ENCODE measurements around the gene SMG1. TPM values are rescaled to one million over a fixed set of nuclear protein-coding genes. Genes with fewer than 3 reads are reported as not detected.
"Not testable (repeated sequence)": the region's sequence is repeated elsewhere in the genome, so short reads cannot be mapped to it uniquely, and the experiment has no call there.

SMG1 gene
- total RNA-seq, 1 experiment from 2014 or later: 18.3 TPM

DNA sequence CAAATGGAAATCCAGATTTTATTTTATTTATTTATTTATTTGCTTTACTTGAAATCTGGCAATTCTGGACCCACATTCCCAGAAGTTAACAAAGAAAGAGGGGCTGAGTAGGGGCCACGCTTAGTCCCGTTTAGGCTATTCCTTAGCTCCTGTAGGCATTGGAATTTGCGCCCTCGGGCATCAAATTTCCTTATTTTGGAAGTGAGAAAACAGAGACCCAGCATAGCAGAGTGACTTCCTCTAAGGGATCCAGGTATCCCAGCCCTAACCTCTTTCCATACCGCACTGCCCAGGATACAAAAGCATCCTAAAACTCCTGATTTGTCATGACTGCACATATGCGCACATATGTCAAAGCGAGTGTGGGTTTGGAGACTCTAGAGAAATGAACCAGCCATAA is 19.0 kb upstream of the SMG1 start:
- no peaks in the 10 kb centered on the region for H3K27me3 ChIP-seq (ENCODE audit: control insufficient read depth, insufficient read depth, low read length)
- DNase-seq: no peak
- no peak overlapping the region for H3K4me3 ChIP-seq (ENCODE audit: insufficient read depth, low read depth, low read length)
- no peaks in the 10 kb centered on the region for H3K36me3 ChIP-seq (replicated peaks; ENCODE audit: control insufficient read depth, insufficient read depth, low read length)

DNA sequence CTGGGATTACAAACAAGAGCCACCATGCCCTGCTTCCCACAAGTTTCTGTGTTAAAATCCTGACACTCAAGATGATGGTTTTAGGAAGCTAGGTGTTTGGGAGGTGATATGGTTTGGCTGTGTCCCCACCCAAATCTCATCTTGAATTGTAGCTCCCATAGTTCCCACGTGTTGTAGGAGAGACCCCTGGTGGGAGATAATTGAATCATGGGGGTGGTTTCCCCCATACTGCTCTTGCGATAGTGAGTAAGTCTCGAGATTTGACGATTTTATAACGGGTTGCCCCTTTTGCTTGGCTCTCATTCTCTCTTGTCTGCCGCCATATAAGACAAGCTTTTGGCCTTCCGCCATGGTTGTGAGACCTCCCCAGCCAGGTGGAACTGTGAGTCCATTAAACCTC is 17.2 kb upstream of the SMG1 start:
- H3K27me3 ChIP-seq (ENCODE audit: control insufficient read depth, insufficient read depth, low read length): no peaks in the 10 kb centered on the region
- H3K36me3 ChIP-seq (replicated peaks; ENCODE audit: control insufficient read depth, insufficient read depth, low read length): no peaks in the 10 kb centered on the region
- no peak overlapping the region for H3K4me3 ChIP-seq (ENCODE audit: insufficient read depth, low read depth, low read length)

DNA sequence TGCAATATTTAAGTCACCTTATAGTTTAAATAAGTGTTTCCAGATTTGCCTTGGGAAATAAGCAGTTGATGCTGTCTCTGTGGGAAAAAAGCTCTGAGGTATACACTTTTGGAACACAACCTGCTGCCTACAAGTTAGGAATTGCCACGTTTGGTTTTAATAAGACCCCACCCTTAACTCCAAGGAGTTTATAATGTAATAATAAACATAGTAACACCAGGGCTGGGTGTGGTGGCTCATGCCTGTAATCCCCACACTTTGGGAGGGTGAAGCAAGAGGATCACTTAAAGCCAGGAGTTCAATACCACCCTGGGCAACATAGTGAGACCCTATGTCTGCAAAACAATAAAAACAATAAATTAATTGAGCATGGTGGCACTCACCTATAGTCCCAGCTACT is 15.9 kb upstream of the SMG1 start:
- H3K36me3 ChIP-seq (replicated peaks; ENCODE audit: control insufficient read depth, insufficient read depth, low read length): no peaks in the 10 kb centered on the region
- DNase-seq: no peak
- H3K27me3 ChIP-seq (ENCODE audit: control insufficient read depth, insufficient read depth, low read length): no peaks in the 10 kb centered on the region
- no peak overlapping the region for H3K4me3 ChIP-seq (ENCODE audit: insufficient read depth, low read depth, low read length)

More for the DNA sequence above, 17.2 kb upstream of the SMG1 start:
- DNase-seq: no peak

DNA sequence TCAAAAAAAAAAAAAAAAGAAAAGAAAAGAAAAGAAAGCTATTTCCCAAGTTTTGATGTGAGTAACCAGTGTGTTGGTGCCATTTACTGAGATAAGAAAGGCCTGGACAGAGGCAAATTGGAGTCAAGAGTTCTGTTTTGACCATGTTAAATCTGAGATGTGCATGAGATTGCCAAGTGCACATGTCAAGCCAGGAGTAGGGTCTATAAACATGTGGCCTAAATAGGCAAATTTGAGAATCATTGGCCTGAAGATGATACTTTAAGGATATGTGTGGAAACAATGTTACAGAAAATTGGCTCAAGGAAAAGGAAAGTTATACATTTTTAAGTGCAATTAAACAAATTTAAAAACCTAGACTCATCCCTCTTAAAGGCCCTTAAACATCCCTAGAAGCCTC is 15.3 kb upstream of the SMG1 start:
- Histone ChIP-seq H3K36me3 (replicated peaks; ENCODE audit: control insufficient read depth, insufficient read depth, low read length) (no peaks in the 10 kb centered on the region), H3K27me3 (ENCODE audit: control insufficient read depth, insufficient read depth, low read length) (no peaks in the 10 kb centered on the region), H3K4me3 (ENCODE audit: insufficient read depth, low read depth, low read length) (no peak overlapping the region)
- no peak for DNase-seq

DNA sequence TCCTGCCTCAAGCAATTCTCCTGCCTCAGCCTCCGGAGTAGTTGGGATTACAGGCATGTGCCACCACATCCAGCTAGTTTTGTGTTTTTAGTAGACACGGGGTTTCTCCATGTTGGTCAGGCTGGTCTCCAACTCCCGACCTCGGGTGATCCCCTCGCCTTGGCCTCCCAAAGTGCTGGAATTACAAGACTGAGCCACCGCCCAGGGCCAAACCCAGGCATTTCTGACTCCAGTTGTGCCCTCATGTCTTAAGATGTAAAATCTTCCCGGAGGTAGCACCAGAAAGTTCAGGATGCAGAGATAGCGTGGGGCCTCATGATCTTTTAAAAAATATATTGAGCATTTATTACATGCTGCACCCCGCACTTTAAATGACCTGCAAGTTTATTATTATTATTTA is 12.8 kb upstream of the SMG1 start:
- H3K4me3 ChIP-seq (ENCODE audit: insufficient read depth, low read depth, low read length): no peak overlapping the region
- no peaks in the 10 kb centered on the region for H3K27me3 ChIP-seq (ENCODE audit: control insufficient read depth, insufficient read depth, low read length)
- DNase-seq: no peak
- no peaks in the 10 kb centered on the region for H3K36me3 ChIP-seq (replicated peaks; ENCODE audit: control insufficient read depth, insufficient read depth, low read length)

DNA sequence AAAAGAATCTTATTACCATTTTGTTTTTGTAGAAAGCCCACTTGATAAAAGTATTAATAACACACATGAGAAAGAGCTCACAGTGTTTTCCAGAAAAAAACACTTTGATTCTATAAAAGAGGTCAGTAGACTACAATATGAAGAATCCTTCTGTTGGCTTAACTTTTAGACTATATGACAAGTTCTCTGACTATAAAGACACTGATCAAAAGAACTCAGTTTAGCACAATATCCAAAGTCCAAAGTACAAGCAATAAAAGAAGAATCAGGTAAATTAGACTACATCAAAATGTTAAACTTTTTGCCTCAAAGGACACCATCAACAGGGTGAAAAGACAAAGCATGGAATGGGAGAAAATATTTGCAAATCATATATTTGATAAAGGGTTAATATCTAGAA is 11.2 kb upstream of the SMG1 start:
- no peaks in the 10 kb centered on the region for H3K36me3 ChIP-seq (replicated peaks; ENCODE audit: control insufficient read depth, insufficient read depth, low read length)
- DNase-seq: no peak
- no peak overlapping the region for H3K4me3 ChIP-seq (ENCODE audit: insufficient read depth, low read depth, low read length)
- no peaks in the 10 kb centered on the region for H3K27me3 ChIP-seq (ENCODE audit: control insufficient read depth, insufficient read depth, low read length)

DNA sequence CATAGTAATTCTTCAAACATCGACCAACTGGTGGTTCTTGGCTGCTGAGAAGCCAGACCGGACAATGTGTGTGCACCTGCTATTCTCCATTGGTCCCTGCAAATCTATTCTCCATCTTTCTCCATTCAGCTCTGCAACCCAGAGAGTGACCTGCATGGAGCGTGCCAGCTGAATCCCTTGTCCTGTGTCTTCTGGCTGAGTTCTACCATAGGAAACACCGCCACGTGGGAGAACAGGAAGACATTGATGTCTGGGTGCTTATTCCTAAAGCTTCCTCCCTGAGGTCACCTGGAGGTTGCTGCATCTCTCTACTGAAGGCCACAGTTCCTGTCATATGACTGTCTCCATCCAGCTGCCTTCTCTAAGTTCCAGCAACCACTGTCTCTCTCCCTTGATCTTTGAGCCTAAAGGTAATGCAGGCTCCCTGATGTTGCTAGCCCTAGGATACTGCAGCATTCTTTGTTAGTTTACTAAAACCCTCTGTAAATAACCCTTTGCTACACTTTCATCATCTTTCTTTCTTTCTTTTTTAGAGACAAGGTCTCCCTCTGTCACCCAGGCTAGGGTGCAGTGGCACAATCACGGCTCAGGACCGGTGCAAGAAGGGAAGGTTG is 10.6 kb upstream of the SMG1 start:
- Histone ChIP-seq H3K36me3 (replicated peaks; ENCODE audit: control insufficient read depth, insufficient read depth, low read length) (no peaks in the 10 kb centered on the region), H3K27me3 (ENCODE audit: control insufficient read depth, insufficient read depth, low read length) (no peaks in the 10 kb centered on the region), H3K4me3 (ENCODE audit: insufficient read depth, low read depth, low read length) (no peak overlapping the region)
- no peak for DNase-seq

DNA sequence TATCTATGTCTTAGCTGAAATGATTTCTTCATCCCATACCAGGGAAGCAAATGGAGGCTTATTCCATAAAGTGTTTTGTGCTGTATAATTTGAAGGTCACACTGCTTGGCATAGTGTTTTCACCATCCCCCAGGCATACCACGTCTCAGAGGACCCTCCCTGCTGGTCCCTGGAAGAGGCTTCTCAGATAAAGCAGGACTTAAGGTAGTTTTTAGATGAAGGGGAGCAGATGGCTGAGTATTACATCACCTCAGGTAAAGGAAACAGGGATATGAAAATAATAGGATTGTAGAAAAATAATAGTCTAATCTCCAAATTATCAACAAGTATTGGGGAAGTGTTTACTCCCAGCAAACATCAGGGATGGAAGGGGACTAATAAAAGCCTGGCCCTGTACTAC is 7.3 kb upstream of the SMG1 start:
- DNase-seq: no peak
- H3K36me3 ChIP-seq (replicated peaks; ENCODE audit: control insufficient read depth, insufficient read depth, low read length): no peaks in the 10 kb centered on the region
- H3K27me3 ChIP-seq (ENCODE audit: control insufficient read depth, insufficient read depth, low read length): no peaks in the 10 kb centered on the region
- H3K4me3 ChIP-seq (ENCODE audit: insufficient read depth, low read depth, low read length): no peak overlapping the region

DNA sequence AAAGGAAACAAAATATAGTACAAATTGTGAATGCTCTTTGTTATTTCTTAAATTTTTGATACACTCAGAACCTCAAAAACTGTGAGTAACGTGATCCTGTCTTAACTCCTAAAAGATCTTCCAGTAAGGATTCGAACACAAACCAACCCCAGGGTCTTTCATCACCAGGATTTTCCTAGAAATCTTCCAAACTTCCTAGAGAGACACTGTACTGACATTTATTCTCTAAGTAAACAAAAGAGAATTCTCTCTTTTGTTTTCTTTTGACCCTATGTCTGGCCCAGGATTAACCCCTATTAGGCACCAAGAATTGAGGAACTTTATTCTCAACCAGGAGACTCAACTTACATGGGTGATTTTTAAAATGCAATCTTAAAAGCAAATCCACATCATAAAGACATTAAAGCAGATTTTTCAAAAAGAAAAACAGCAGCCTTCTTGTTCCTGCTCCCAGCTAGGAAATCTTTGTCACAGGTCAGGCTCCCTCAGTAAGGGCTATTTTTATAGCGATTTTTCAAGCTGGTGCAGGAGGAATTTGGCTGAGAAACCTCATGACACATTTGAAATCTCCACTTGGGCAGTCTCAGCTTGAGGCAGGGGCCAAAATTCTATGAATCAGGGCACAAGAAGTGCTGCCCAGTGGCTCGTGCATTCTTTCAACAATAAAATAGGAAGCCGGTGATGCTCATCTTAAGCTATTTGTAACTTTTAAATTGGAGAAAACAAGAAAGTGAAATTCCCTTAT is 6.2 kb upstream of the SMG1 start:
- H3K4me3 ChIP-seq (ENCODE audit: insufficient read depth, low read depth, low read length): no peak overlapping the region
- no peaks in the 10 kb centered on the region for H3K27me3 ChIP-seq (ENCODE audit: control insufficient read depth, insufficient read depth, low read length)
- no peaks in the 10 kb centered on the region for H3K36me3 ChIP-seq (replicated peaks; ENCODE audit: control insufficient read depth, insufficient read depth, low read length)
- DNase-seq: no peak

DNA sequence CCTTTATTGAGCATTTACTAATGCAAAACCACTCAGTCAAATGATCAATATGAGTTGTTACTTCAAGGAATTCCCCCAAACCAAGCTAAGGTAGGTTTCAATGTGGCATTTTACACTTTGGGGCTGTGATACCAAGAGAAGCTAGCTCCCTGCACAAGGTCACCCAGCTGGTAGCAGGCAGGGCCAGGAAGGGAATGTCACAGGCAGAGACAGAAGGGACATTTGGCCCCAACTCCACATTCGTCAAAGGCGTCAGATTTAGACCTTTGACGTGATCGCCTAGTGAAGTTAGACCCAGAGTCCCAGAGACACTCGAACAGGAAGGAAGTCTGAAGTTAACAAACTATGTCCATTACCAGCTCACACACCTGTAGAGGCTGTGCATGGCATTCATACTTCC is 5.5 kb upstream of the SMG1 start:
- Histone ChIP-seq H3K27me3 (ENCODE audit: control insufficient read depth, insufficient read depth, low read length) (no peaks in the 10 kb centered on the region), H3K36me3 (replicated peaks; ENCODE audit: control insufficient read depth, insufficient read depth, low read length) (no peaks in the 10 kb centered on the region), H3K4me3 (ENCODE audit: insufficient read depth, low read depth, low read length) (no peak overlapping the region)
- DNase-seq: no peak

DNA sequence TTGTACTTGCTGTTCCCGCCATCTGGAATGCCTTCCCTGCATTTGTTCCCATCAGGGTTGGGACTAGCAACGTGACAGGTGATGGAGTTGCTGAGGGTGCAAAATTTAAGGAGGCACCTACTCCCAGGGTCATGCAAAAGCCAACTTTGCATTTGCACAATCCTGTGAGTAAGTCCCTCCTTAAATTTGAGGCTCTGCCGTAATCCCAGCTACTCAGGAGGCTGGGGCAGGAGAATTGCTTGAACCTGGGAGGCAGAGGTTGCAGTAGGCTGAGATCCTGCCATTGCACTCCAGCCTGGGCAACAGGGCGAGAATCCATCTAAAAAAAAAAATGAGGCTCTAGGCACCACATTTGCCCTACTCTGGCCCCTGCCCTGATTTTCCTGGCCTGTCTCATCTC is 3.9 kb upstream of the SMG1 start:
- not testable (repeated sequence) for H3K36me3 ChIP-seq (replicated peaks; ENCODE audit: control insufficient read depth, insufficient read depth, low read length); H3K4me3 ChIP-seq (ENCODE audit: insufficient read depth, low read depth, low read length); DNase-seq; H3K27me3 ChIP-seq (ENCODE audit: control insufficient read depth, insufficient read depth, low read length)

DNA sequence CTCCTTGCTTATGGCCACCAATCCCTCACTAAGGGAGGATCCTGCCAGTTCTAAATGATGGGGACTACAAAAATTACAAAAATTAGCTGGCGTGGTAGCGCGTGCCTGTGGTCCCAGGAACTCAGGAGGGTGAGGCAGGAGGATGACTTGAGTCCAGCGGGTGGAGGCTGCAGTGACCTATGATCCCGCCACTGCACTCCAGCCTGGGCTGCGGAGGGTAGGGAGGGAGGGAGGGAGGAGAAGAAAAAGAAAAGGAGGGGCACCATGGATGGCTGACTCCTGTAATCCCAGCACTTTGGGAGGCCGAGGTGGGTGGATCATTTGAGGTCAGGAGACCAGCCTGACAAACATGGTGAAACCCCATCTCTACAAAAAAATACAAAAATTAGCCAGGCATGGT is 1.9 kb upstream of the SMG1 start:
- not testable (repeated sequence) for DNase-seq

DNA sequence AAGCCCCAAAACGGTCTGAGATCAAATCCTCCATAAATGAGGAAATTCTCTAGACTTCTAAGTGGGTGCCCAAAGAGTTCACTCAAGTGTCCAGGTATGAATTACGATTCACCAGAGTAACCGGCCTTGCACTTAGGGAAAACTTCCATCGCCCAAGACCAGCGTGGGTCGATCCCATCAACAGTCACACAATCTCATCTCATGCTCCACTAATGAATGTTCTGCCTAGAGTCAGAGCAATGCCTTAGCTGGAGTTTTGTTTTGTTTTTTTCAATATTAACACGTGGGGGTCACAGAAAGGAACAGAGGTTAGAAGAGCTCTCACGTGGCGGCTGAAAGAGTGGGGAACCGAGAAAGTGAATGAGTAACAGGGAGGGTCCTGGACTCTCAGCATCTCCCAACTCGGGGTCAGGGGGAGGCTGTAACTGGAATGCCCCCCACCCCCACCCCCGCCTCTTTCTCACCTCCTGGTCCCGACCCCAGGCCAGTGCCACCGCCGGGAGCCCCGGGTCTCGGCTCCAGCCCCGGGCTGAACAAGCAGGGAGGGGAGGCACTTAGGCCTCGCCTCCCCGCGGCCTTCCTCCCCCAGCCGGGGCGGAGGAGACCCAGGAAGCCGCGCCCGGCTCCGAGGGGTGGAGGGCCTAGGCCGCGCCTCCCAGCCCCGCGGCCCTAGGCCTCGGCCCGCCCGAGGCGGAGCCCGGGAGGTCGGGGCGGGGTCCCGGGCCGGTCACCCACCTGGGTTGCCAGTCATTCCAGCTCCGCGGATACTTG is 808 bp downstream of the SMG1 start:
- not testable (repeated sequence) for H3K36me3 ChIP-seq (replicated peaks; ENCODE audit: control insufficient read depth, insufficient read depth, low read length); H3K27me3 ChIP-seq (ENCODE audit: control insufficient read depth, insufficient read depth, low read length)
- H3K4me3 ChIP-seq (ENCODE audit: insufficient read depth, low read depth, low read length): peak overlapping the region; percentile 64
- peak; percentile 50 for DNase-seq

More for the DNA sequence above, 1.9 kb upstream of the SMG1 start:
- H3K27me3 ChIP-seq (ENCODE audit: control insufficient read depth, insufficient read depth, low read length); H3K36me3 ChIP-seq (replicated peaks; ENCODE audit: control insufficient read depth, insufficient read depth, low read length); H3K4me3 ChIP-seq (ENCODE audit: insufficient read depth, low read depth, low read length): not testable (repeated sequence)

DNA sequence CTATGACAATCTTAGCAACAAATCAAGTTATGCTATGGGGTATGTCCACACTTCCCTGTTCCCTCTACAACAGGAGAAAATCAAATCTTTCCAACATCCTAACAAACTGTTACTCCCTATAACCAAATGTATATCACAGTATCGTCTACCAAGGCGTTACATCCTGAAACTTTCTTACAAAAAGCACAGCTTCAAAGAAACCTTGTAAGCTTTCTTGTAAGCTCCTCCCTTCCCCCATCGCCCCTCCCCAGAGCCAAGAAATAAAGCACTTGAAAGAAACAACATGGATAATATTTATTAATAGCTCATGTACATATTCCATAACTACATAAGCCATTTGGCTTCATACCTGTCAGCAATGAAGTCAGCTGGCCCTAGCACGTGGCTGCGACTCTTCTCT is 2.3 kb downstream of the SMG1 start:
- not testable (repeated sequence) for H3K4me3 ChIP-seq (ENCODE audit: insufficient read depth, low read depth, low read length); DNase-seq; H3K36me3 ChIP-seq (replicated peaks; ENCODE audit: control insufficient read depth, insufficient read depth, low read length); H3K27me3 ChIP-seq (ENCODE audit: control insufficient read depth, insufficient read depth, low read length)

DNA sequence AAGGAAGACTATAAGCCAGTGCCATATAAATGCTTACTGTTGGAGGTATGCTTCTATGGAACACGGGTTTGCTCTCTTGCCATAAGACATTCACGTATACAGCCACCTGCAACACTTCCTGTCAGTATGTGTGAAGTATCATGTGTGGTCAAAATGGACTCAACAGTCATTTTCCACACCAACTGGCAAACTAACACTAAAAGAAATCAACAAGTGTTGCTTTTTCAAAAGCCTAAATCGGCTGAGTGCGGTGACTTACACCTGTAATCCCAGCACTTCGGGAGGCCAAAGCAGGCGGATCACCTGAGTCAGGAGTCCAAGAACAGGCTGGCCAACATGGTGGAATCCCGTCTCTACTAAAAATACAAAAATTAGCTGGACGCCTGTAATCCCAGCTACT is 3.1 kb downstream of the SMG1 start:
- H3K36me3 ChIP-seq (replicated peaks; ENCODE audit: control insufficient read depth, insufficient read depth, low read length); H3K27me3 ChIP-seq (ENCODE audit: control insufficient read depth, insufficient read depth, low read length); DNase-seq; H3K4me3 ChIP-seq (ENCODE audit: insufficient read depth, low read depth, low read length): not testable (repeated sequence)
